ENCODE measurements around the gene C1QTNF4. TPM values are rescaled to one million over a fixed set of nuclear protein-coding genes. Genes with fewer than 3 reads are reported as not detected.

The C1QTNF4 gene
- total and polyA plus RNA-seq, 2 of the 4 experiments (the other 2 are of a cell fraction), result 0.12 TPM; not detected in 1

GRCh38 chr11:47589584-47589976 is 4.6 kb downstream of the C1QTNF4 start:
- Histone ChIP-seq H3K4me2 (ENCODE audit: low read depth, low read length) (no peak overlapping the region), H4K8ac (ENCODE audit: low read depth in 2 of 2, low read length in 2 of 2) (no peak overlapping the region), H3K9ac (ENCODE audit: low read depth, low read length) (no peak overlapping the region), H3K4me1 (ENCODE audit: control insufficient read depth, insufficient read depth, low read length) (no peaks in the 10 kb centered on the region), H2AK5ac (ENCODE audit: low read depth, low read length) (no peak overlapping the region), H3K4me3 (ENCODE audit: insufficient read depth, low read depth, low read length) (no peak overlapping the region), H2BK5ac (ENCODE audit: low read depth, low read length, poor library complexity, severe bottlenecking) (no peak overlapping the region), H3K14ac (replicated peaks; ENCODE audit: low read depth, low read length) (no peak overlapping the region), H3K36me3 (ENCODE audit: control insufficient read depth, insufficient read depth, low read length) (peaks cover 6% of the 10 kb centered on the region), H3K79me1 (ENCODE audit: low read depth in 1 of 2, low read length in 2 of 2) (no peaks in the 10 kb centered on the region), H4K5ac (ENCODE audit: low read depth, low read length) (no peak overlapping the region), H3K18ac (ENCODE audit: low read depth, low read length) (no peak overlapping the region), H2AFZ (replicated peaks; ENCODE audit: low read length, poor library complexity) (peak overlapping the region; percentile 83), H3K9me3 (ENCODE audit: control insufficient read depth, insufficient read depth, low read length) (peaks cover 3% of the 10 kb centered on the region), H2BK120ac (ENCODE audit: low read depth, low read length) (no peak overlapping the region), H4K91ac (ENCODE audit: insufficient read depth, low read depth, low read length) (no peak overlapping the region), H2AK9ac (replicated peaks; ENCODE audit: low read depth, low read length, poor library complexity) (no peak overlapping the region), H3K4ac (ENCODE audit: low read depth, low read length) (no peak overlapping the region), H3K9me1 (ENCODE audit: insufficient read depth, low read length) (no peaks in the 10 kb centered on the region), H2BK20ac (ENCODE audit: low read depth, low read length) (no peak overlapping the region), H3K27me3 (ENCODE audit: control insufficient read depth, insufficient read depth, low read length) (peaks cover 42% of the 10 kb centered on the region), H4K20me1 (ENCODE audit: insufficient read depth, low read length) (no peaks in the 10 kb centered on the region), H3K23ac (ENCODE audit: low read depth, low read length) (no peak overlapping the region), H2BK15ac (ENCODE audit: low read depth, low read length) (no peak overlapping the region), H3K56ac (ENCODE audit: extremely low read depth, insufficient read depth, low read length) (no peak overlapping the region), H3K27ac (ENCODE audit: insufficient read depth, low read length) (no peak overlapping the region)
- ChIA-PET CTCF (no interaction called here), POLR2A (ENCODE audit: unreplicated experiment) (no interaction called here)
- intact Hi-C loops (cut with micrococcal nuclease) (no loop called here), in situ Hi-C loops (cut with MboI; ENCODE audit: low sequenced_read_pairs) (no loop called here), dilution Hi-C loops (cut with HindIII; ENCODE audit: low sequenced_read_pairs, unreplicated experiment) (no loop called here)
- TF ChIP-seq CEBPB (IDR thresholded peaks at IDR 0.05; ENCODE audit: low read depth, low read length) (no peak), MAZ (IDR thresholded peaks at IDR 0.05; ENCODE audit: borderline replicate concordance, low read depth, low read length) (no peak)
- TF ChIP-seq, protein P1, sequence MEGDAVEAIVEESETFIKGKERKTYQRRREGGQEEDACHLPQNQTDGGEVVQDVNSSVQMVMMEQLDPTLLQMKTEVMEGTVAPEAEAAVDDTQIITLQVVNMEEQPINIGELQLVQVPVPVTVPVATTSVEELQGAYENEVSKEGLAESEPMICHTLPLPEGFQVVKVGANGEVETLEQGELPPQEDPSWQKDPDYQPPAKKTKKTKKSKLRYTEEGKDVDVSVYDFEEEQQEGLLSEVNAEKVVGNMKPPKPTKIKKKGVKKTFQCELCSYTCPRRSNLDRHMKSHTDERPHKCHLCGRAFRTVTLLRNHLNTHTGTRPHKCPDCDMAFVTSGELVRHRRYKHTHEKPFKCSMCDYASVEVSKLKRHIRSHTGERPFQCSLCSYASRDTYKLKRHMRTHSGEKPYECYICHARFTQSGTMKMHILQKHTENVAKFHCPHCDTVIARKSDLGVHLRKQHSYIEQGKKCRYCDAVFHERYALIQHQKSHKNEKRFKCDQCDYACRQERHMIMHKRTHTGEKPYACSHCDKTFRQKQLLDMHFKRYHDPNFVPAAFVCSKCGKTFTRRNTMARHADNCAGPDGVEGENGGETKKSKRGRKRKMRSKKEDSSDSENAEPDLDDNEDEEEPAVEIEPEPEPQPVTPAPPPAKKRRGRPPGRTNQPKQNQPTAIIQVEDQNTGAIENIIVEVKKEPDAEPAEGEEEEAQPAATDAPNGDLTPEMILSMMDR (conservative IDR thresholded peaks at IDR 0.05; ENCODE audit: low read depth, low read length), result no peak
- BruUV-seq (replicated peaks), result no TSS peak
- ATAC-seq (ENCODE audit: low read depth) (no peak), DNase-seq (no peak)
- 41% methylated on average over 34 of the region's 51 CpGs; no CpG with 5 or more reads in 1 of the 2 experiments for WGBS, 2 experiments (ENCODE audit: extremely low coverage in 2 of 2, insufficient read length in 1 of 2)
